K562 (cell line): Measurements from ENCODE around the gene STK11. TPM values are rescaled to one million over a fixed set of nuclear protein-coding genes. Genes with fewer than 3 reads are reported as not detected.
A peak's percentile ranks its signal among the peaks of the same experiment; 100 is the strongest.

Experiments used
- ASH1L ChIP-seq: fragments of 450-650 bp; IDR thresholded peaks from 2 replicates; pipeline ENCODE4 v1.6.1; 2018; ENCODE audit warnings: borderline replicate concordance, mild to moderate bottlenecking, low read depth; ENCODE audit not compliant: partially characterized antibody
- DEAF1 ChIP-seq: fragments of 450-650 bp; formaldehyde crosslinking; IDR thresholded peaks from 2 replicates; pipeline ENCODE4 v1.4.0; 2020; ENCODE audit warnings: mild to moderate bottlenecking, moderate library complexity
- FOXK2 ChIP-seq, 2 experiments: fragments of 450-650 bp; IDR thresholded peaks in 1 of 2; conservative IDR thresholded peaks in 1 of 2; 2 replicates each; pipeline ENCODE4 v1.6.1; 2016; ENCODE audit warnings: low read depth in 2 of 2, mild to moderate bottlenecking in 1 of 2
- HNRNPL ChIP-seq: fragments of 200-400 bp; formaldehyde crosslinking; IDR thresholded peaks from 2 replicates; pipeline ENCODE4 v1.6.1; 2017; ENCODE audit warnings: low read depth, mild to moderate bottlenecking, low read length
- MBD2 ChIP-seq: sonication (generic); IDR thresholded peaks from 2 replicates; pipeline ENCODE4 v1.6.1; 2016; ENCODE audit warnings: low read depth, borderline replicate concordance
- MEIS2 ChIP-seq: fragments of 450-650 bp; IDR thresholded peaks from 2 replicates; pipeline ENCODE4 v1.6.1; 2014; ENCODE audit warnings: mild to moderate bottlenecking; ENCODE audit not compliant: partially characterized antibody
- MXD1 ChIP-seq: fragments of 250-450 bp; sonication (Bioruptor Pico); IDR thresholded peaks from 2 replicates; pipeline ENCODE4 v1.8.0; 2021; ENCODE audit warnings: borderline replicate concordance, mild to moderate bottlenecking, moderate library complexity; ENCODE audit not compliant: poor library complexity, severe bottlenecking
- PBX2 ChIP-seq, 2 experiments: IDR thresholded peaks in 1 of 2; conservative IDR thresholded peaks in 1 of 2; 2 replicates each; pipeline ENCODE4 v1.6.1; 2016; ENCODE audit warnings: low read depth in 2 of 2, mild to moderate bottlenecking in 1 of 2, missing compliant biosample characterization in 1 of 2, missing genetic modification characterization in 1 of 2, moderate library complexity in 1 of 2
- SNAPC5 ChIP-seq: fragments of 250-450 bp; sonication (Bioruptor Pico); IDR thresholded peaks from 2 replicates; pipeline ENCODE4 v1.8.0; 2021; ENCODE audit warnings: moderate library complexity, mild to moderate bottlenecking, inconsistent platforms
- TRIM24 ChIP-seq, 2 experiments: fragments of 450-650 bp; IDR thresholded peaks; 2 replicates each; pipeline ENCODE4 v1.6.1; 2016
- YBX1 ChIP-seq: fragments of 450-650 bp; IDR thresholded peaks from 2 replicates; pipeline ENCODE4 v1.7.1; 2016; ENCODE audit warnings: mild to moderate bottlenecking
- ZBTB26 ChIP-seq: fragments of 450-650 bp; formaldehyde crosslinking; IDR thresholded peaks from 2 replicates; pipeline ENCODE4 v1.4.0; 2022; ENCODE audit warnings: missing genetic modification characterization
- ZMIZ1 ChIP-seq, 2 experiments: fragments of 150-350 bp in 1 of 2; IDR thresholded peaks; 2 replicates each; pipeline ENCODE4 v1.6.1; 2012 to 2016; ENCODE audit warnings: low read depth in 2 of 2, low read length in 2 of 2, mild to moderate bottlenecking in 1 of 2, moderate library complexity in 1 of 2
- ZNF280B ChIP-seq: fragments of 250-450 bp; sonication (Bioruptor Pico); IDR thresholded peaks from 2 replicates; pipeline ENCODE4 v1.5.1; 2021; ENCODE audit warnings: mild to moderate bottlenecking
- polyA plus RNA-seq, 8 experiments: library from polyadenylated mRNA; depleted of rRNA in 4 of 8; stranded (reverse) in 5 of 8; unstranded in 3 of 8; fragments of >200 nt; fragmentation: Nextera tagmentation in 2 of 8; fragmentation: Illumina TruSeq in 1 of 8; extraction: Ambion mirVana in 2 of 8; extraction: Trizol in 1 of 8; gene quantifications; 2 replicates each; pipeline versions ENCODE4 v1.2.1 to v1.2.3, GENCODE V29; 2011 to 2014; ENCODE audit warnings: inconsistent platforms in 1 of 8, missing spikeins in 1 of 8
- total RNA-seq, 7 experiments: library from RNA; depleted of rRNA in 6 of 7; stranded (reverse); fragments of >200 nt in 6 of 7; fragmentation: Illumina TruSeq in 2 of 7; extraction: Trizol in 2 of 7; gene quantifications; 2 replicates each; pipeline versions ENCODE4 v1.2.1 to v1.2.3, GENCODE V29; 2011 to 2021; ENCODE audit warnings: low replicate concordance in 1 of 7

The STK11 gene
- total and polyA plus RNA-seq, 9 of the 15 experiments (the other 6 are each of a cell fraction or from before 2014, with no cell fraction given): 0.15 to 96.5 (median 31.7) TPM

- no peak for TF ChIP-seq ZMIZ1 (IDR thresholded peaks at IDR 0.05; ENCODE audit: low read depth in 2 of 2, low read length in 2 of 2)
- TF ChIP-seq TRIM24 (IDR thresholded peaks at IDR 0.05): no peak
- TF ChIP-seq YBX1: no peak
- TF ChIP-seq MEIS2: no peak
- no peak for TF ChIP-seq MXD1 (CRISPR knock-in tag)
- 0 out of 2 replicates have a peak, but pooled peaks have one; percentile 28 for TF ChIP-seq MBD2
- TF ChIP-seq FOXK2 (conservative IDR thresholded peaks at IDR 0.05 in 1 of 2, IDR thresholded peaks at IDR 0.05 in 1 of 2; ENCODE audit: low read depth in 2 of 2): no peak
- no peak for TF ChIP-seq DEAF1 (CRISPR knock-in tag)
- TF ChIP-seq ZBTB26: no peak
- TF ChIP-seq HNRNPL: peak; percentile 62
- no peak for TF ChIP-seq SNAPC5 (CRISPR knock-in tag)
- no peak for TF ChIP-seq PBX2 (CRISPR knock-in tag; IDR thresholded peaks at IDR 0.05; ENCODE audit: low read depth)
- TF ChIP-seq PBX2 (tag; conservative IDR thresholded peaks at IDR 0.05; ENCODE audit: low read depth): no peak
- TF ChIP-seq ASH1L: no peak
- TF ChIP-seq ZNF280B (CRISPR knock-in tag): no peak; the same call in 1 of the 2 replicates
Measured at GRCh38 chr19:1249298-1249989, 43.9 kb downstream of the STK11 start (continued).
